Upper lobe of left lung (tissue), 6 donors: ENCODE measurements around the gene ADCY7. TPM values are rescaled to one million over a fixed set of nuclear protein-coding genes. Genes with fewer than 3 reads are reported as not detected.

Experiments used
- ATAC-seq, 2 donors: fragments of 200-7000 bp; cut with Tn5 transposase; one replicate each; pipeline ENCODE4 v1.9.1; 2022; ENCODE audit warnings: mild to moderate bottlenecking in 2 of 2, moderate library complexity in 2 of 2; ENCODE audit not compliant: low FRiP score in 2 of 2
- DNase-seq, 2 donors: peaks; one replicate each; pipeline ENCODE4 v3.0.0-alpha.2; 2019 to 2020
- H3K27ac ChIP-seq, 4 donors: fragments of 200-600 bp; sonication (generic); one replicate each; pipeline ENCODE4 v1.5.1; 2016 to 2019
- H3K27me3 ChIP-seq, 4 donors: fragments of 200-600 bp; sonication (generic); one replicate each; pipeline ENCODE4 v1.5.1; 2017 to 2019
- H3K36me3 ChIP-seq, 4 donors: fragments of 200-600 bp; sonication (generic); one replicate each; pipeline ENCODE4 v1.5.1; 2016 to 2019
- H3K4me1 ChIP-seq, 4 donors: fragments of 200-600 bp; sonication (generic); one replicate each; pipeline ENCODE4 v1.5.1; 2018 to 2019
- H3K4me3 ChIP-seq, 4 donors: fragments of 200-600 bp; sonication (generic); one replicate each; pipeline ENCODE4 v1.5.1; 2017 to 2019; ENCODE audit warnings: mild to moderate bottlenecking in 2 of 4, moderate library complexity in 1 of 4
- H3K9me3 ChIP-seq, 4 donors: fragments of 200-600 bp; sonication (generic); one replicate each; pipeline ENCODE4 v1.5.1; 2018 to 2019
- CTCF ChIP-seq, 6 experiments: fragments of 450-650 bp in 4 of 6; fragments of 200-600 bp in 2 of 6; sonication (generic) in 2 of 6; IDR thresholded peaks; one replicate each; pipeline ENCODE4 v1.5.1; 2016 to 2019; ENCODE audit warnings: antibody characterized with exemption in 6 of 6
- EP300 ChIP-seq, 4 donors: sonication (generic); formaldehyde crosslinking; IDR thresholded peaks; one replicate each; pipeline ENCODE4 v1.5.1; 2017; ENCODE audit warnings: antibody characterized with exemption in 4 of 4, control low read depth in 2 of 4
- POLR2A ChIP-seq, 4 donors: fragments of 450-650 bp; IDR thresholded peaks; one replicate each; pipeline ENCODE4 v1.5.1; 2016 to 2017; ENCODE audit warnings: antibody characterized with exemption in 4 of 4, mild to moderate bottlenecking in 2 of 4
- POLR2AphosphoS5 ChIP-seq, 2 donors: sonication (generic); formaldehyde crosslinking; IDR thresholded peaks; one replicate each; pipeline ENCODE4 v1.5.1; 2017; ENCODE audit warnings: antibody characterized with exemption in 2 of 2
- WGBS, 2 donors: methylation state at CpG; one replicate each; pipeline ENCODE4 v1.1.5; 2017 to 2018; 5-methylcytosine and 5-hydroxymethylcytosine counted together
- total RNA-seq, 6 donors: library from RNA; depleted of rRNA in 4 of 6; stranded (reverse); fragments of >200 nt in 4 of 6; gene quantifications; one replicate each; pipeline versions ENCODE4 v1.1.0 to v1.2.1, GENCODE V29; 2016 to 2021
- donor health status: DM: no; HTN: no; CAD: no; lungs with moderate emphysema.
- donor health status: DM: no; HTN: yes; CAD: no; lungs with severe emphysema.

Gene ADCY7
- total RNA-seq, 6 donors from 2014 or later: 46.9 to 177 (median 101) TPM

- TF ChIP-seq POLR2A (IDR thresholded peaks at IDR 0.05): no peak
- TF ChIP-seq POLR2AphosphoS5 (IDR thresholded peaks at IDR 0.05): no peak
- no peak for TF ChIP-seq CTCF (IDR thresholded peaks at IDR 0.05)
- no peak for TF ChIP-seq EP300 (IDR thresholded peaks at IDR 0.05)
- Histone ChIP-seq H3K4me1 (peaks cover 41 to 77% (median 68%) of the 10 kb centered on the region in 4 donors), H3K36me3 (no peaks in the 10 kb centered on the region), H3K27ac (peak overlapping the region; percentile 70 to 86 (median 80)), H3K27me3 (no peaks in the 10 kb centered on the region), H3K9me3 (no peaks in the 10 kb centered on the region), H3K4me3 (peak overlapping the region in 2 of 4 donors; percentile 20 to 24)
- WGBS, 2 donors: 60 to 72% methylated on average over 9 to 21 of the region's 21 CpGs
- DNase-seq (peak in 1 of 2 donors; percentile 39), ATAC-seq (no peak)
These were observed 15.1 kb downstream of the ADCY7 start for GRCh38 chr16:50281391-50282009.

DNA sequence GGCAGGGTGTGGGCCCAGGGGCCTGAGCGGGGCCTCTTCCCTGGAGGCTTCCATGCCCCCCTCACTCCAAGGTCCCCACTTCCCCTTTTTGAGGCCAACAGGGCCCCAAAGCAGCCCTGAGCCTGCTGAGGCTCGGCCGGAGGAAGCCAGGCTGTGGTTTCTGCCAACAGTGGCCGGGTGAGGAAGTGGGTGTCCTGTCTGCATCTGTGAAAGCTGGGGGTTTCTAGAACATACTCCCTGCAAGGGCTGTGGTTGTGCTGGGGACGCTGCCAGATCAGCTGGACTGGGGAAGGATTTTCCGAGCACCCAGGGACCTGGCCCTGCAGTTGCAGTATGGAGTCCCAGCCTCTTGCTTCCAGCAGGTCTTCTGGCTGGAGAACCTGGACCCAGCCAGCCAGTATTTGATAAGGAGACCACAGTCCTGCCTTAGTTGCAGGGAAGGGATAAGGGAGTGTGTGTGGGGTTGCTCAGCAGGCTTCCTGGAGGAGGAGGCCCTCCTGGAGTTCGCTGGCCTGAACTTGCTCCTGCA is 15.7 kb downstream of the ADCY7 start:
- Histone ChIP-seq H3K27me3 (no peaks in the 10 kb centered on the region), H3K4me1 (peaks cover 41 to 77% (median 68%) of the 10 kb centered on the region in 4 donors), H3K4me3 (peak overlapping the region in 2 of 4 donors; percentile 20 to 24), H3K27ac (peak overlapping the region; percentile 70 to 86 (median 80)), H3K9me3 (no peaks in the 10 kb centered on the region), H3K36me3 (no peaks in the 10 kb centered on the region)
- peak; percentile 80 to 86 for ATAC-seq
- TF ChIP-seq POLR2A (IDR thresholded peaks at IDR 0.05) (no peak), POLR2AphosphoS5 (IDR thresholded peaks at IDR 0.05) (peak; percentile 27 to 56)
- WGBS, 2 donors: 43 to 57% methylated on average over 3 to 7 of the region's 7 CpGs
- peak; percentile 86 to 89 for DNase-seq

DNA sequence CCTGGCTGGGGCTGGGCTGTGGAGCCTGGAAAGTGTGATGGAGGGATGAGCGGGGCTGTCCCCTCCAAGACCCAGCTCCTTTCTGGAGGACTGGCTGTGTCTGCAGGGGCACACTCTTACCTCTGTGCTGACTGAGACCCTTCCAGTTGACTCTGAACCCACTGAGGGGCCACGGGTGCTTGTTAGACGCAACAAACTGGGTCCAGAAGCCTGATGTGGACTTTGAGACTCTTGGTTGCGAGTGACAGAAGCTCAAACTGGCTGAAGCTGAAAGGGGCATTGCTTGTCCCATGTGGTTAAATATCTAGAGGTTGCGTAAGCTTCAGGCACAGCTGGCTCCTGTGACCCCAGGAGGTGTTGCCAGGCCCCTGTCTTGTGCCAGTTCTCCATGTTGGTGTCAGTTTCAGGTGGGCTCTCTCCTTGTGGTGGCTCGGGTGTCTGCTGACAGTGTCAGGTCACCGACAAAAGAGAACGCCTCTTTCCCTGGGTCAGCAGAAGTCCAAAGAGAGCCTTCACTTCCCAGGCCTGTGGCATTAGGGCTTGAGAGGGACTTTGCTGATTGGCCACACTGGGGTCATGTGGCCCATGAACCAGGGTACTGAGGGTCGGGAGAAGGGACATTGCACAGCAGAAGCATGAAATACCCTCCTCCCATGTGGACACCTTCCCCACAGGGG is 16.7 kb downstream of the ADCY7 start:
- ATAC-seq (no peak), DNase-seq (no peak)
- peak overlapping the region in 3 of 4 donors; percentile 79 to 86 (median 82) for H3K27ac ChIP-seq
- H3K36me3 ChIP-seq: peaks cover 0 to 3% (median 0%) of the 10 kb centered on the region in 4 donors
- no peak for TF ChIP-seq POLR2AphosphoS5 (IDR thresholded peaks at IDR 0.05)
- no peak overlapping the region for H3K4me3 ChIP-seq
- peaks cover 41 to 73% (median 66%) of the 10 kb centered on the region in 4 donors for H3K4me1 ChIP-seq
- WGBS, 2 donors: 69 to 80% methylated on average over 4 to 9 of the region's 9 CpGs
- no peaks in the 10 kb centered on the region for H3K27me3 ChIP-seq
- no peaks in the 10 kb centered on the region for H3K9me3 ChIP-seq

- TF ChIP-seq EP300 (IDR thresholded peaks at IDR 0.05) (no peak), POLR2A (IDR thresholded peaks at IDR 0.05) (no peak), POLR2AphosphoS5 (IDR thresholded peaks at IDR 0.05) (peak in 1 of 2 donors; percentile 12), CTCF (IDR thresholded peaks at IDR 0.05) (no peak)
- H3K9me3 ChIP-seq: no peaks in the 10 kb centered on the region
- peaks cover 41 to 64% (median 57%) of the 10 kb centered on the region in 4 donors for H3K4me1 ChIP-seq
- DNase-seq (peak in 1 of 2 donors; percentile 85), ATAC-seq (peak; percentile 38 to 62)
- WGBS, 2 donors: 50 to 69% methylated on average over 4 to 11 of the region's 14 CpGs
- no peak overlapping the region for H3K4me3 ChIP-seq
- H3K27ac ChIP-seq: peak overlapping the region in 2 of 4 donors; percentile 79 to 86
- peaks cover 0 to 5% (median 0%) of the 10 kb centered on the region in 4 donors for H3K36me3 ChIP-seq
- H3K27me3 ChIP-seq: no peaks in the 10 kb centered on the region
These were observed 18.0 kb downstream of the ADCY7 start for GRCh38 chr16:50284131-50284911.

DNA sequence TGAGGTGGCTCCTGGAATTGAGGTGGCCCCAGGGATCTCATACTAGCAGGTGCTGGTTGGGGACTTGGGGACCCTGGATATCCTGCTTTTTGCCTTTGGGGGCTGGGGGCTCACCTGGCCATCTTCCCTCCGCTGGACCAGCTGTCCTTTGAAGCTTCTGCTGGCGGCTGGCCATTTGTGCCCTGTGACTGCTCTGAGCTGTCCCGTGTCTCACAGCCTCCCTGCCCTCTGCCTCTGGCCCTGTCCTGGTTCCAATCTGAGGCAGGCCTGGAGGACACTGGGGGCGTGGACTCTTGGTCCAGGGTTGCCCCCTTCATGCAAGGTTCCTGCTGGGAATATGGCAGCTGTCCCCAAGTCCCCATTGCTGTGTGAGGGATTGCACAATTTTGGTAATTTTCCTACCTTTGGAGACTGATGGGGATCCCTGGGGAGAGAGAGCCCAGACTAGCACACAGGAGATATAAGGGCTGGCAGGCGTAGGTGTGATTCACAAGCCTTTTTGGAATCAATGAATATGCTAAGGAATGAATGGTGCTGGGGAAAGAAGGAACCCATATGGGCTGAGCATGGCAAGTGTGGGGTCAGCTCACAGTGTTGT is 19.2 kb downstream of the ADCY7 start:
- DNase-seq (no peak), ATAC-seq (no peak)
- no peak for TF ChIP-seq POLR2AphosphoS5 (IDR thresholded peaks at IDR 0.05)
- TF ChIP-seq EP300 (IDR thresholded peaks at IDR 0.05): no peak
- TF ChIP-seq CTCF (IDR thresholded peaks at IDR 0.05): no peak
- TF ChIP-seq POLR2A (IDR thresholded peaks at IDR 0.05): no peak
- Histone ChIP-seq H3K9me3 (no peaks in the 10 kb centered on the region), H3K4me1 (peaks cover 41 to 54% (median 50%) of the 10 kb centered on the region in 4 donors), H3K4me3 (no peak overlapping the region), H3K27ac (no peak overlapping the region), H3K27me3 (no peaks in the 10 kb centered on the region), H3K36me3 (peaks cover 0 to 13% (median 4%) of the 10 kb centered on the region in 4 donors)
- WGBS, 2 donors: 94 to 97% methylated on average over 3 to 5 of the region's 5 CpGs
